ENCODE measurements around the gene AGAP1.

GRCh38 chr2:235779444-235779896 is 285.6 kb downstream of the AGAP1 start:
- TF ChIP-seq CTCF (IDR thresholded peaks at IDR 0.05 in 8 of 11, conservative IDR thresholded peaks at IDR 0.05 in 3 of 11) (peak in 10 of 11 experiments; percentile 29 to 72 (median 58)), POLR2A (IDR thresholded peaks at IDR 0.05) (no peak), POLR2AphosphoS5 (IDR thresholded peaks at IDR 0.05) (no peak)

Measured in spleen (tissue), 7 donors.